ENCODE measurements around the gene GOLGA8S. TPM values are rescaled to one million over a fixed set of nuclear protein-coding genes. Genes with fewer than 3 reads are reported as not detected.
"Not testable (repeated sequence)": the region's sequence is repeated elsewhere in the genome, so short reads cannot be mapped to it uniquely, and the experiment has no call there.

GOLGA8S gene
- total RNA-seq, 4 donors from 2014 or later, result 0.19 TPM; not detected in 3

- H3K4me1 ChIP-seq, result no peaks in the 10 kb centered on the region
- no peak for DNase-seq
- no peak for TF ChIP-seq POLR2A (IDR thresholded peaks at IDR 0.05)
- no peak for TF ChIP-seq CTCF (IDR thresholded peaks at IDR 0.05)
- H3K9me3 ChIP-seq, result no peaks in the 10 kb centered on the region
- no peaks in the 10 kb centered on the region for H3K36me3 ChIP-seq
- no peak overlapping the region for H3K4me3 ChIP-seq
- 74 to 94% methylated on average over 4 to 10 of the region's 15 CpGs for WGBS, 2 donors
- H3K27me3 ChIP-seq, result no peaks in the 10 kb centered on the region
- no peak overlapping the region for H3K27ac ChIP-seq
- intact Hi-C loops (cut with DNase I), result no loop called here
Observed at GRCh38 chr15:23372284-23372683, 17.7 kb downstream of the GOLGA8S start.

GRCh38 chr15:23372891-23373600 lies 18.5 kb downstream of the GOLGA8S start:
- DNase-seq; H3K36me3 ChIP-seq; H3K27me3 ChIP-seq; H3K27ac ChIP-seq; H3K4me3 ChIP-seq; intact Hi-C loops (cut with DNase I); H3K9me3 ChIP-seq; H3K4me1 ChIP-seq: not testable (repeated sequence)
- WGBS, 2 donors, result 91 to 95% methylated on average over 26 to 28 of the region's 40 CpGs

DNA sequence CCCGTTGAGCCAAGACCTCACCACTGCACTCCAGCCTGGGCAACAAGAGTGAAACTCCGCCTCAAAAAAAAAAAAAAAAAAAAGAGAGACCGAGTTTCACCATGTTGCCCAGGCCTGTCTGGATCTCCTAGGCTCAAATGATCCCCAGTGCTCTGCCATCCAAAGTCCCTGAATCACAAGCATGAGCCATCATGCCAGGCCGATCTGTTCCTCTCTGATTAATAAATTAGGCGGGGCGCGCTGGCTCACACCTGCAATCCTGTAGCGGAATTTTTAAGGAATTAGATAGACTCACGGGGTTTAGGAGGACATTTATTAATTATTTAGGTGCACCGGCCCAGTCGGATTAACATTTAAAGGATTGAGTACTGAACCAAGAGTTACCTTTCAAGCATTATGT lies 19.7 kb downstream of the GOLGA8S start:
- intact Hi-C loops (cut with DNase I); H3K36me3 ChIP-seq; H3K27ac ChIP-seq; H3K27me3 ChIP-seq; H3K4me1 ChIP-seq; DNase-seq; H3K4me3 ChIP-seq; H3K9me3 ChIP-seq: not testable (repeated sequence)
- WGBS, 2 donors, result 36 to 63% methylated on average over 9 to 11 of the region's 11 CpGs

- WGBS, 2 donors, result 89 to 90% methylated on average over 11 to 12 of the region's 13 CpGs
- DNase-seq, result not testable (repeated sequence)
Observed at GRCh38 chr15:23378946-23379345, 24.4 kb downstream of the GOLGA8S start.

DNA sequence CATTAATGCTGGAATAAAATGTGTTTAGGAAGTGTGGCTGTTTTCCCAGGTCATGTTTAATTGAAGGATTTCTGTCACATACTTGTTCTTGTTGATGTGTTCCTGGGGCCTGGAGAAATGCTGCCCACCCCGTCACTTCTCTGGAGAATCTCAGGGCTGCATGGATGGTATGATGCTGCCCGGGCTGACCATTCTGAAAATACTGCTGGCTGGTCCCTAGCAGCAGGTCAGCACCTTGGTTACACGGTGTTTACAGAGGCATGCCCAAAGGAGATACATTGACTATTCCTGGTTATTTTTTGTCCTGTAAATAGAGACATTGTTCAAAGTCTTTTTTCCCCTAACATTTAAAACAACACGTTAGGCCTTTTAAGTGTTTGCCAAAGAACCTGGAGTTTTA lies 26.2 kb downstream of the GOLGA8S start:
- H3K36me3 ChIP-seq; H3K27me3 ChIP-seq; DNase-seq; H3K4me1 ChIP-seq; H3K4me3 ChIP-seq; H3K27ac ChIP-seq; H3K9me3 ChIP-seq; intact Hi-C loops (cut with DNase I): not testable (repeated sequence)
- 56 to 57% methylated on average over 4 of the region's 4 CpGs for WGBS, 2 donors

More at GRCh38 chr15:23378946-23379345, 24.4 kb downstream of the GOLGA8S start:
- H3K27ac ChIP-seq; H3K4me1 ChIP-seq; intact Hi-C loops (cut with DNase I); H3K27me3 ChIP-seq; H3K4me3 ChIP-seq; H3K36me3 ChIP-seq; H3K9me3 ChIP-seq: not testable (repeated sequence)

DNA sequence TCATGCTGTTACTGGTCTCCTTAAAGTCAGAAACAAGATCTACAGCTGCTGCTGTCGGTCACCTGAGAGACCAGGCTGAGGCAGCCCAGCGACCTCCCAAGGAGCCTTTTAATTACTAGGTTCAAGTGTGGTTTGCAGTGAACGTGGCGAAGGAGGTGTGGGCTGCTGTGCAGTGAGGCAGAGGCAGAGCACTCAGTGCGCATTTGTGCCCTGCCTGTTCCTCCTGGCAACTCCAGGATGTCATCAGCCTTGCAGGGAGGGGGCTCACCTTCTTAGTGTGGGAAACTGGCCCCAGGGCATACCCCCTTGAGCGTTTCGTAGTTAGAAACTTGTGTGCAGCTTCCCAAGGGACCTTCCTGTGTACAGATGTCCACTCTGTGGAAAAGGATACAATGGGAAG lies 26.6 kb downstream of the GOLGA8S start:
- H3K27ac ChIP-seq; H3K4me3 ChIP-seq; H3K4me1 ChIP-seq; H3K27me3 ChIP-seq; H3K36me3 ChIP-seq; intact Hi-C loops (cut with DNase I); DNase-seq; H3K9me3 ChIP-seq: not testable (repeated sequence)
- 33 to 34% methylated on average over 1 to 3 of the region's 7 CpGs for WGBS, 2 donors

DNA sequence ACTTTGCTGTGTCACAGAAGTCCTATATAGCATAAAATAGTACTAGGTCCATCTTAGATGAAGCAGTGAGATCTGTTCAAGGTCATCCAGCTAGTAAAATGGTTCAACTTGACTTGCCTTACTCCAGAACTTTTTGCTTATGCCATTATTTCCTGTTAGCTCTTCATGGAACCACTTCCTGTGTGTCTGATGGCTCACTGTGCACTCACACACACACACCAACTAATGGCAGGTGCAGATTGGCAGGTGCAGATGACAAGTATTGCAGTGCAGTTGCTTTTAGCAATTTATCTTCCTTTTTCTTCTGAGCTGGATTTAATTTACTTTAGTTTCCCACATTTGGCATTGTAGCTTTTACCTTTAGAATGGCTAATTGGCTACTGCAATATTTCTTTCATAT lies 29.8 kb downstream of the GOLGA8S start:
- intact Hi-C loops (cut with DNase I), result no loop called here
- no peak for DNase-seq

More for the DNA sequence above, 29.8 kb downstream of the GOLGA8S start:
- Histone ChIP-seq H3K4me3 (no peak overlapping the region), H3K27me3 (peaks cover 0 to 9% (median 0%) of the 10 kb centered on the region in 4 donors), H3K36me3 (no peaks in the 10 kb centered on the region), H3K9me3 (no peaks in the 10 kb centered on the region), H3K4me1 (no peaks in the 10 kb centered on the region), H3K27ac (no peak overlapping the region)
- TF ChIP-seq POLR2A (IDR thresholded peaks at IDR 0.05) (no peak), CTCF (IDR thresholded peaks at IDR 0.05) (no peak)
